HFFc6 (cell line): ENCODE results near the gene ITGB3. TPM values are rescaled to one million over a fixed set of nuclear protein-coding genes. Genes with fewer than 3 reads are reported as not detected.

Experiments
- DNase-seq: peaks from one replicate; pipeline ENCODE4 v3.0.0-alpha.2; 2018
- H3K27ac Mint-ChIP-seq: 2 replicates; pipeline ENCODE4 v1.8.0; 2020; ENCODE audit warnings: mild to moderate bottlenecking, mixed read lengths
- H3K27me3 Mint-ChIP-seq: 2 replicates; pipeline ENCODE4 v1.8.0; 2021; ENCODE audit warnings: mild to moderate bottlenecking, moderate library complexity, mixed read lengths; ENCODE audit not compliant: insufficient read depth
- H3K36me3 Mint-ChIP-seq: 2 replicates; pipeline ENCODE4 v1.8.0; 2021; ENCODE audit warnings: low read depth, mixed read lengths
- H3K4me1 Mint-ChIP-seq: 2 replicates; pipeline ENCODE4 v1.8.0; 2020; ENCODE audit warnings: low read depth, mixed read lengths
- H3K4me3 Mint-ChIP-seq: 2 replicates; pipeline ENCODE4 v1.8.0; 2020; ENCODE audit warnings: mild to moderate bottlenecking, moderate library complexity, mixed read lengths
- H3K9me3 Mint-ChIP-seq: 2 replicates; pipeline ENCODE4 v1.8.0; 2020; ENCODE audit warnings: mild to moderate bottlenecking, mixed read lengths
- total RNA-seq, 6 experiments: library from RNA; stranded (reverse); fragmentation: NEBNext Ultra II Directional; extraction: Animal tissue kit (Norgen Biotek cat#: 25700); gene quantifications; 2 replicates in 1 of 6; 3 replicates in 5 of 6; pipeline ENCODE4 v1.2.3, GENCODE V29; 2021
- TF ChIP-seq, protein P1 (sequence below): fragments of 200-600 bp; sonication (generic); IDR thresholded peaks from 2 replicates; pipeline ENCODE4 v1.5.0; 2021; ENCODE audit warnings: antibody characterized with exemption, mild to moderate bottlenecking

The ITGB3 gene
- total RNA-seq, 6 experiments from 2014 or later: 2.2 to 4.1 (median 2.9) TPM

DNA sequence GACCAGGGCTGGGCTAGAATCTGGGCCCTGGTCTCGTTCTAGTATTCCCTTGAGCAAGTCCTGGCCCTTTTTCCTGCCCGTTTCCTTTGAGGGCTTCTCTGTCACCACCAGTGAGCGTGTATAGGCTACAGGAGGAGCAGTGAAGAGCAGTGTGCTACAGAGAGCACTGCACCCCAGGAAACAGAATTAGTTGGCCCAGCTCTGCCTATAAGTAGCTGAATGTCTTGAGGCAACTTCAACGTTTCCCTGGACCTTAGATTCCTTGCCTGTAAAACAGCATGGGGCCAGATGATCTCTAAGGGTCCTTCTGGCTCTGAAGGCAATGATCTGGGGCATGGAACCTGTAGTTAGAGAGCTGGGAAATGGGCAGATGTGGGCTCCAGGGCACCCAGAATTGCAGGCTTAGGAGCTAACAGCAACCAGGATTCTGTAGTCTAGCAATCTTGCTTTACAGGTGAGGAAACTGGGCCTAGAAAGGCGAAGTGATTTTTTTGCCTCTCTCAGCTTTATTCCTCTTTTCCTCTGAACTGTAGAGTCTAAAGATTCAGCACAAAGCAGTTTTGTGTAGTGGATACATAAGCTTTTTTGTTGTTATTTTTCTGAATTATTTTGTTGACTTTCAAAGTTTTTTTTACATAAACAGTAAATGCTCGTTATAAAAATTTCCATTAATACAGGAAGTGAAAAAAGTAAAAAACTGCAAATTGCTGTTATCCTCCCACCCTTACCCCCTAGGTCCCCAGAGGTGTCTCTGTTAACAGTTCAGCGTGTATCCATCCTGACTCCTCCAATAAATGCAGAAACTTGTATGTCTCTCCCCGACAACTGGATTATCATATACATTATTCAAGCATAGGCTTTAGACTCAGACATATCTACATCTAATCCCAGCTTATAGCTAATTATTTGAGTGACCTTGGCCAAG, 46.2 kb upstream of the ITGB3 start:
- H3K9me3 Mint-ChIP-seq: no peaks in the 10 kb centered on the region
- peaks cover 33% of the 10 kb centered on the region for H3K4me1 Mint-ChIP-seq
- TF ChIP-seq, protein P1, sequence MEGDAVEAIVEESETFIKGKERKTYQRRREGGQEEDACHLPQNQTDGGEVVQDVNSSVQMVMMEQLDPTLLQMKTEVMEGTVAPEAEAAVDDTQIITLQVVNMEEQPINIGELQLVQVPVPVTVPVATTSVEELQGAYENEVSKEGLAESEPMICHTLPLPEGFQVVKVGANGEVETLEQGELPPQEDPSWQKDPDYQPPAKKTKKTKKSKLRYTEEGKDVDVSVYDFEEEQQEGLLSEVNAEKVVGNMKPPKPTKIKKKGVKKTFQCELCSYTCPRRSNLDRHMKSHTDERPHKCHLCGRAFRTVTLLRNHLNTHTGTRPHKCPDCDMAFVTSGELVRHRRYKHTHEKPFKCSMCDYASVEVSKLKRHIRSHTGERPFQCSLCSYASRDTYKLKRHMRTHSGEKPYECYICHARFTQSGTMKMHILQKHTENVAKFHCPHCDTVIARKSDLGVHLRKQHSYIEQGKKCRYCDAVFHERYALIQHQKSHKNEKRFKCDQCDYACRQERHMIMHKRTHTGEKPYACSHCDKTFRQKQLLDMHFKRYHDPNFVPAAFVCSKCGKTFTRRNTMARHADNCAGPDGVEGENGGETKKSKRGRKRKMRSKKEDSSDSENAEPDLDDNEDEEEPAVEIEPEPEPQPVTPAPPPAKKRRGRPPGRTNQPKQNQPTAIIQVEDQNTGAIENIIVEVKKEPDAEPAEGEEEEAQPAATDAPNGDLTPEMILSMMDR: no peak
- H3K4me3 Mint-ChIP-seq: no peak overlapping the region
- DNase-seq: no peak
- peaks cover 2% of the 10 kb centered on the region; the same call in 1 of the 2 replicates for H3K27me3 Mint-ChIP-seq
- H3K36me3 Mint-ChIP-seq: no peaks in the 10 kb centered on the region
- H3K27ac Mint-ChIP-seq: no peak overlapping the region

DNA sequence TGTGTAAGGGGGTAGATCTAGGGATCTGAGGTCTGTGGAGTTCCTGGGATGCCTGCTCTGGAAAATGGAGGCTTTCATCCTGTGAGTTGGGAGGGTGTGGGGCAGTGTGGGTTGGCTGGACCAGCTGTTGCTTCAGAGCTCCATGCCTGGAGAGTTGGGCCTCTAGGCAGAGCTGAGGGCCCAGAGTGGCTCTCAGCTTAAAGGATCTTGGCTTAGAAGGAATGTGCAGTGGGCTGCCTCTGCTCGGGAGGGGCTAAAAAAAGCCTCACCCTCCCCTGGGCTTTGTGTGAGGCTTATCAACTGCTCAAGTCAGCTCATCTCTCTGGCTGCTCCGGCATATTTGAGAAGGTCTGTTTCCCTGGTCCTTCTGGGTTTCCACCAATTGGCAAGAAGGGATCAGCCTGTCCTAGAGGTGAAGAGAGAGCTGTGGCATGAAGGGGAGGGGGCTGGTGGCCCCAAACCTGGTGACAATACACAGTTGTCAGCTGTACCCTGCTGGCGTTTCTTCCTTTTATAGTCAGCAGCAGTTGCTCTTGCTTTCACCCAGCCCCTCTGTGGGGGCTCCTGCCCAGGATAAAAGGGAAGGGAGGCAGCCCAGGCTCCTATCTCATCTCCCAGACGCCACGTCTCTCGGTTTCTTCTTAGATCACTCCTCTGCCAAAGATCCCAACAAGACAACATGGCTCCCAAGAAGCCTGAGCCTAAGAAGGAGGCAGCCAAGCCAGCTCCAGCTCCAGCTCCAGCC, 44.7 kb upstream of the ITGB3 start, which contains the start of gene MYL4:
Gene MYL4, plus strand, starts transcription at position 605 of the 745 bp plus-strand sequence. Its CDS starts 75 bp downstream, at position 680.
- Mint-ChIP-seq H3K4me3 (no peak within 1 kb of the TSS), H3K27me3 (peaks cover 8% of the 10 kb centered on the region), H3K9me3 (no peaks in the 10 kb centered on the region), H3K4me1 (peaks cover 25% of the 10 kb centered on the region), H3K36me3 (no peaks in the 10 kb centered on the region), H3K27ac (no peak within 1 kb of the TSS)
- no peak for DNase-seq
- TF ChIP-seq, protein P1: no peak

DNA sequence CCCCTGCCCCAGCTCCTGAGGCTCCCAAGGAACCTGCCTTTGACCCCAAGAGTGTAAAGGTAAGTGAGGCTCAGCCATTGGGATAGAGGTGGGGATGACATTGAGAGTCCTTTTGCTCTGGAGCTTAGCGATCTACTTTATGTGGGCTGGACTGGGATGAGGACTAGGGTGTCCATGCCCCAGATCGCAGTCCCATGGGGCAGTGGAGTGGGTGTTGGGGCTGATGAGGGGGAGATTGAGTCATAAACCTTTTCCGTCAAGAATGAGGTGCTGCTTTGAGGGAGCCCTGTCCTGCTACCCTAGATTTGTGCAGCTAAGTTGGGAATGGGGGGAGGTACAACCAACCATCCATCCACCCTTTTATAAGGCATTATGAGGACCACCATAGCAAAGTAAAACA, 44.1 kb upstream of the ITGB3 start:
- H3K27ac Mint-ChIP-seq: no peak overlapping the region
- no peak for DNase-seq
- H3K4me3 Mint-ChIP-seq: no peak overlapping the region
- no peaks in the 10 kb centered on the region for H3K36me3 Mint-ChIP-seq
- H3K27me3 Mint-ChIP-seq: peaks cover 8% of the 10 kb centered on the region
- no peaks in the 10 kb centered on the region for H3K9me3 Mint-ChIP-seq
- H3K4me1 Mint-ChIP-seq: peaks cover 19% of the 10 kb centered on the region
- TF ChIP-seq, protein P1: no peak

DNA sequence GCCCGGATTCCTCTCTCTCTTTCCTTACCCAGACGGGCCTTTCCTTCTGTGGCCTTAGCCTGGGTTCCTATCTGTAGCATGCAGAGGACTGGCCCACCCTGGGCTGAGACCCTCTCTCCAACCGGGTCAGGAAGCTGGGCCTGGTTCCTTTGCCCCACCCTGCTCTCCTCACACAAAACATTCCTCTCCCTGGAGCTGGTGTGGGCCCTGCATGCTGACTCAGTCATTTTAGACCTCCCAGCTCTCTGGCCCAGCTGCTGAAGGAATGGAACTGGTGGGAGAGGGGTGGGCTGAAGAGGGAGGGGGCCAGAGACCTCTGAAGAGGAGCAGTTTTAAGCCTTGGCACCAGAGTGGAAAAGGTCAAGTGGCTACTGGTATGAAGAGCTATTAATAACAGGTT, 43.5 kb upstream of the ITGB3 start:
- no peak for DNase-seq
- Mint-ChIP-seq H3K9me3 (no peaks in the 10 kb centered on the region), H3K4me1 (peaks cover 13% of the 10 kb centered on the region), H3K36me3 (no peaks in the 10 kb centered on the region), H3K27ac (no peak overlapping the region), H3K4me3 (no peak overlapping the region), H3K27me3 (peaks cover 8% of the 10 kb centered on the region)
- TF ChIP-seq, protein P1: no peak

DNA sequence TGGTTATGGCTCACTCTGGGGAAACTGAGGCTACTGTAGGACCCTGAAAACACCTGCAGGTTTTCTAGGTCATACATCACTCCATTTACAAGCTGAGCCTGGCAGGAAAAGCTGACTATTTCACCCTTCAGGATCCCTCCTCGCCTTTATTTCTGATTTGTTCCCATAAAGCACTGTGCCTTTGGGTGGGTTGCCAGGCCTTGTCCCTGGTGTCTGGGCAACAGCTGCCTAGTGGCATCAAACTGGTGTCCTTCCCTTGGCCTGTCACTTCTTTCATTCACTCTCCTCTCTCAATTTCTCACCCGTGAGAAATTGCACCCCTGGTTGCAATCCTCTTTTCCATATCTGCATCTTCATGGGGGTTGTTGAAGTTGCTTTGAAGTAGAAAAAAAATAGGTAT, 42.8 kb upstream of the ITGB3 start:
- no peak for DNase-seq
- H3K4me1 Mint-ChIP-seq: peaks cover 7% of the 10 kb centered on the region
- no peaks in the 10 kb centered on the region for H3K9me3 Mint-ChIP-seq
- H3K27me3 Mint-ChIP-seq: peaks cover 6% of the 10 kb centered on the region
- TF ChIP-seq, protein P1: no peak
- no peak overlapping the region for H3K27ac Mint-ChIP-seq
- H3K36me3 Mint-ChIP-seq: no peaks in the 10 kb centered on the region
- no peak overlapping the region for H3K4me3 Mint-ChIP-seq
